Transverse colon (tissue), 4 donors: ENCODE results near the gene TP53I11. TPM values are rescaled to one million over a fixed set of nuclear protein-coding genes. Genes with fewer than 3 reads are reported as not detected.

Experiments used
- DNase-seq: peaks from one replicate; pipeline ENCODE4 v3.0.0-alpha.2; 2019
- H3K27ac ChIP-seq, 4 donors: fragments of 200-600 bp; sonication (generic); 2 replicates each; pipeline ENCODE4 v1.5.1; 2016 to 2018; ENCODE audit warnings: inconsistent platforms in 4 of 4
- H3K27me3 ChIP-seq: fragments of 200-600 bp; sonication (generic); 2 replicates; pipeline ENCODE4 v1.5.1; 2017; ENCODE audit warnings: inconsistent platforms
- H3K36me3 ChIP-seq, 4 donors: fragments of 200-600 bp; sonication (generic); 2 replicates each; pipeline ENCODE4 v1.5.1; 2017 to 2019; ENCODE audit warnings: inconsistent platforms in 4 of 4
- H3K4me1 ChIP-seq, 4 donors: fragments of 200-600 bp; sonication (generic); 2 replicates each; pipeline ENCODE4 v1.5.1; 2017 to 2020; ENCODE audit warnings: inconsistent platforms in 4 of 4
- H3K4me3 ChIP-seq, 4 donors: fragments of 200-600 bp; sonication (generic); 1 replicate in 1 of 4; 2 replicates in 3 of 4; pipeline versions ENCODE4 v1.5.1 to v1.6.1; 2017 to 2019; ENCODE audit warnings: inconsistent platforms in 4 of 4
- H3K9me3 ChIP-seq, 2 donors: fragments of 200-600 bp; sonication (generic); 2 replicates each; pipeline ENCODE4 v1.5.1; 2017 to 2019; ENCODE audit warnings: inconsistent platforms in 2 of 2
- EP300 ChIP-seq: sonication (generic); formaldehyde crosslinking; IDR thresholded peaks from one replicate; pipeline ENCODE4 v1.6.1; 2017; ENCODE audit warnings: antibody characterized with exemption, low read depth
- POLR2A ChIP-seq: fragments of 450-650 bp; IDR thresholded peaks from one replicate; pipeline ENCODE4 v1.6.1; 2016; ENCODE audit warnings: antibody characterized with exemption, mild to moderate bottlenecking, moderate library complexity
- POLR2AphosphoS5 ChIP-seq, 3 donors: sonication (generic); formaldehyde crosslinking; IDR thresholded peaks; one replicate each; pipeline ENCODE4 v1.6.1; 2016; ENCODE audit warnings: antibody characterized with exemption in 3 of 3
- WGBS, 2 donors: methylation state at CpG; one replicate each; pipeline ENCODE4 v1.1.5; 2018; ENCODE audit warnings: low coverage in 1 of 2; 5-methylcytosine and 5-hydroxymethylcytosine counted together
- in situ Hi-C, 4 donors: fragments of 200-750 bp; cut with MboI; loops; one replicate each; pipeline versions ENCODE4 v1.15.0 to v1.15.1; 2017; ENCODE audit warnings: low sequenced_read_pairs in 3 of 4, low pct_ligation_motif_present in 1 of 4, low pct_unique_long_range_greater_than_20kb in 1 of 4
- intact Hi-C: fragments of 100-400 bp; cut with DNase I; formaldehyde crosslinking; loops from one replicate; pipeline ENCODE4 v1.15.1; 2023; ENCODE audit warnings: low total_unique reads
- total RNA-seq, 4 donors: library from RNA; depleted of rRNA; stranded (reverse); fragments of >200 nt; gene quantifications; one replicate each; pipeline ENCODE4 v1.1.0, GENCODE V29; 2016
- TF ChIP-seq, protein P1 (sequence below), 5 experiments: fragments of 200-600 bp in 3 of 5; fragments of 450-650 bp in 2 of 5; sonication (generic) in 3 of 5; IDR thresholded peaks; 1 replicate in 2 of 5; 2 replicates in 3 of 5; pipeline ENCODE4 v1.5.1; 2016 to 2017; ENCODE audit warnings: antibody characterized with exemption in 5 of 5, inconsistent platforms in 3 of 5, mild to moderate bottlenecking in 2 of 5, moderate library complexity in 1 of 5

TP53I11 gene
- total RNA-seq, 4 donors from 2014 or later, result 41.5 to 90.0 (median 56.4) TPM

DNA sequence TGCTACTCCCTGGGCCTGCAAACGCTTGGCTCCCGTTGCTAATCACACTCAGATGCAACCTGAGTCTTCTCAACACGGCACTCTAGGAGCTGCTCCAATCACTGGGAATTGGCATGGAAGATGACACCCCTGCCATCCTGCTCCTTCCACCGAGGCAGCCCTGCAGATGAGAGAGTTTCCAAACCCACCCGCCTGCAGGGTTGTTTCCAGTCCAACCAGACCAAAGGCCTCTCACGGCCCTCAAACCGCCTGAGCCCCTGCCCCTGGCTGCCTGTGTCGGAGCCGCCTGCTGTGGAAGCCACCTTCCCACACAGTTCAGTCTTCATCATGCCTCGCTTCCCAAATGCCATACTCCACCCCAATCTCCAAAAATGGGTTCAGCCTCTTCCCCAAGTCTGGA lies 36.8 kb upstream of the TP53I11 start:
- Histone ChIP-seq H3K36me3 (no peaks in the 10 kb centered on the region), H3K27me3 (no peaks in the 10 kb centered on the region), H3K4me3 (no peak overlapping the region), H3K9me3 (no peaks in the 10 kb centered on the region), H3K27ac (no peak overlapping the region), H3K4me1 (peaks cover 0 to 3% (median 0%) of the 10 kb centered on the region in 4 donors)
- intact Hi-C loops, result no loop called here
- in situ Hi-C loops, result no loop called here
- no peak for DNase-seq
- 83% methylated on average over 10 of the region's 10 CpGs; no CpG with 5 or more reads in 1 of the 2 donors for WGBS, 2 donors
- TF ChIP-seq, protein P1, sequence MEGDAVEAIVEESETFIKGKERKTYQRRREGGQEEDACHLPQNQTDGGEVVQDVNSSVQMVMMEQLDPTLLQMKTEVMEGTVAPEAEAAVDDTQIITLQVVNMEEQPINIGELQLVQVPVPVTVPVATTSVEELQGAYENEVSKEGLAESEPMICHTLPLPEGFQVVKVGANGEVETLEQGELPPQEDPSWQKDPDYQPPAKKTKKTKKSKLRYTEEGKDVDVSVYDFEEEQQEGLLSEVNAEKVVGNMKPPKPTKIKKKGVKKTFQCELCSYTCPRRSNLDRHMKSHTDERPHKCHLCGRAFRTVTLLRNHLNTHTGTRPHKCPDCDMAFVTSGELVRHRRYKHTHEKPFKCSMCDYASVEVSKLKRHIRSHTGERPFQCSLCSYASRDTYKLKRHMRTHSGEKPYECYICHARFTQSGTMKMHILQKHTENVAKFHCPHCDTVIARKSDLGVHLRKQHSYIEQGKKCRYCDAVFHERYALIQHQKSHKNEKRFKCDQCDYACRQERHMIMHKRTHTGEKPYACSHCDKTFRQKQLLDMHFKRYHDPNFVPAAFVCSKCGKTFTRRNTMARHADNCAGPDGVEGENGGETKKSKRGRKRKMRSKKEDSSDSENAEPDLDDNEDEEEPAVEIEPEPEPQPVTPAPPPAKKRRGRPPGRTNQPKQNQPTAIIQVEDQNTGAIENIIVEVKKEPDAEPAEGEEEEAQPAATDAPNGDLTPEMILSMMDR (IDR thresholded peaks at IDR 0.05), result no peak

DNA sequence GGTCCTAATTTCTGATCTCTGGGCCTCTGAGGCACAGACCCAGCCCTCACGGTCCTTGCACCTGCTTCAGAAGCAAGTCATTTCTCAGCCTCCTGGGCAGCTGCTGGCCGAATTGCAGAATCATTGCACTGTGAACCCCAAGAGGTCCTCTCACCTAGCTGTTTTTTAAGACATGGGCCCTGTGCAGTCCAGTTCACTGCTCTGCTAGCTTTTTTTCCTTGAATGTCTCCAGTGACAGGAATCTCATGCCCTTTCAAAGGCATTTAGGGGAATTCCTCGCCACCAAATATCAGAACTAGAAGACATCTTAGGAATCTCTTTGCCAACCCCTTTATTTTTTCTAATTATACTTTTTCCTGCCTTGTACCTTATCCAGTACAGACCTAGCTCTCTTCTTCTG lies 35.6 kb upstream of the TP53I11 start:
- Histone ChIP-seq H3K27me3 (no peaks in the 10 kb centered on the region), H3K4me1 (no peaks in the 10 kb centered on the region), H3K27ac (no peak overlapping the region), H3K4me3 (no peak overlapping the region), H3K36me3 (no peaks in the 10 kb centered on the region), H3K9me3 (no peaks in the 10 kb centered on the region)
- WGBS, 2 donors, result 86 to 94% methylated on average over 3 of the region's 3 CpGs
- no peak for TF ChIP-seq EP300
- no peak for TF ChIP-seq POLR2A
- TF ChIP-seq POLR2AphosphoS5 (IDR thresholded peaks at IDR 0.05), result no peak
- TF ChIP-seq, protein P1 (IDR thresholded peaks at IDR 0.05), result no peak
- no peak for DNase-seq
- in situ Hi-C loops (no loop called here), intact Hi-C loops (no loop called here)

DNA sequence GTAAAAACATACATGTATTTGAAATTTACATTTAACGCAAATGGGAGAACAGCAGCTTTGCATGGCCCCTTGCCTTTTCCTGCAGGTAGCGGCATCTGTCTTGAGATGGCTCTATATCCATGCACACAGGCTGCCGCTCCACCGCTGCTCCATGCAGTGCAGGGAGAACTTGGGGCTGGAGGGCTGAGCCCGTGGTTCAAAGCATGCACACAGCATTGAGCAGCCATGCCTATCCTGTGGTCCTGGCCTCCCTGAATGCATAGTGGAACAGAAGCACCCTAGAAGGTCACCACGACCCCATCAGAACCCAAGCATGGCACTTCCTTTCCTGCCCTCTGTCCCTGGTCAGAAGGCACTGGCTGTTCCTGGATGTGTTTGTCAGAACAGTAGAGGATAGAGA lies 35.0 kb upstream of the TP53I11 start:
- peaks cover 0 to 3% (median 2%) of the 10 kb centered on the region in 4 donors for H3K4me1 ChIP-seq
- in situ Hi-C loops, result no loop called here
- H3K36me3 ChIP-seq, result no peaks in the 10 kb centered on the region
- intact Hi-C loops, result no loop called here
- no peaks in the 10 kb centered on the region for H3K9me3 ChIP-seq
- DNase-seq, result no peak
- H3K4me3 ChIP-seq, result no peak overlapping the region
- no peak overlapping the region for H3K27ac ChIP-seq
- no peaks in the 10 kb centered on the region for H3K27me3 ChIP-seq
- TF ChIP-seq, protein P1 (IDR thresholded peaks at IDR 0.05), result no peak
- TF ChIP-seq POLR2A (no peak), POLR2AphosphoS5 (IDR thresholded peaks at IDR 0.05) (no peak), EP300 (no peak)
- 85% methylated on average over 6 of the region's 6 CpGs; no CpG with 5 or more reads in 1 of the 2 donors for WGBS, 2 donors

DNA sequence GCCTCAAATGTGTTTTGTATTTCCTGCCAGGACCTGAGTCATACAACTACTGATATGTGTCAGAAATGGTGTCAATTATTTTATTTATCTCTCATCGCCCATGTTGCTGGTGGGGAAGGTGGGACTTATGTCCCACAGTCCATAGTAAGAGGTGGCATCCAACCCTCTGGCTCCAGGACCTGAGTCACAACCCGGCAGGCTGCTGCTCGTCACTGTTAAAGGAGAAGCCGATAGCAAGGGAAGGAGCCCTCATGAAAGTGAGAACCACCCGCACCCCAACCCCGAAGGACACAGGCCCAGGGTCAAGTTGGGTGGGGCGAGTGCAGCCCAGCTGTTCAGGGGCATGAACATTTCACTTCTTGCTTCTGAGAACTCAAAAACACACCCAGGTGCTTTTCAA lies 33.1 kb upstream of the TP53I11 start:
- TF ChIP-seq POLR2A (no peak), EP300 (no peak), POLR2AphosphoS5 (IDR thresholded peaks at IDR 0.05) (no peak)
- TF ChIP-seq, protein P1 (IDR thresholded peaks at IDR 0.05), result no peak
- Histone ChIP-seq H3K4me3 (no peak overlapping the region), H3K27ac (no peak overlapping the region), H3K36me3 (no peaks in the 10 kb centered on the region), H3K4me1 (peaks cover 0 to 23% (median 18%) of the 10 kb centered on the region in 4 donors), H3K9me3 (no peaks in the 10 kb centered on the region), H3K27me3 (no peaks in the 10 kb centered on the region)
- WGBS, 2 donors, result 67 to 83% methylated on average over 1 to 7 of the region's 7 CpGs
- intact Hi-C loops (no loop called here), in situ Hi-C loops (no loop called here)
- no peak for DNase-seq
